ENCODE measurements around the gene IFIH1. TPM values are rescaled to one million over a fixed set of nuclear protein-coding genes. Genes with fewer than 3 reads are reported as not detected.

The IFIH1 gene
- polyA plus RNA-seq, 3 donors, result 4.6 to 8.5 (median 6.0) TPM

DNA sequence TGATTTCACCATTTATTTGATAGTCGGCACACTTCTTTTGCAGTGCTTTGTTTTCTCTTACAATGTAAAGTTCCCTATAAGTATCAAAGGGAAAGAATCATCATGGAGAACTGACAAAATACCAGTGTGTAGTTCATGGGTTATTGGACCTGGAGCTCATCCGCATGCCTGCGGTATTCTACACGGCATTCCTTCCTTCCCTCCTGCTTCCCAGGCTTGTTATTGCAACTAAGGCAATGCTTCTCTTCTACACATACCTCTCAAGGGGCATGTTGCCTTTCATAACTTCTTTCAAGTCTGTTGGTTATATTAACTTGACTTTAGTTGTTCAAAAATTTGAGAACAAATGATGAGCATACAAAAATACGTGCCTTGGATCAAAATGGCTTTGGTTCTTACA is 51.0 kb downstream of the IFIH1 start:
- no peak overlapping the region for H3K27ac ChIP-seq (ENCODE audit: low read depth, low read length)
- WGBS, 3 donors, result 94 to 96% (median 95%) methylated on average over 5 of the region's 5 CpGs

DNA sequence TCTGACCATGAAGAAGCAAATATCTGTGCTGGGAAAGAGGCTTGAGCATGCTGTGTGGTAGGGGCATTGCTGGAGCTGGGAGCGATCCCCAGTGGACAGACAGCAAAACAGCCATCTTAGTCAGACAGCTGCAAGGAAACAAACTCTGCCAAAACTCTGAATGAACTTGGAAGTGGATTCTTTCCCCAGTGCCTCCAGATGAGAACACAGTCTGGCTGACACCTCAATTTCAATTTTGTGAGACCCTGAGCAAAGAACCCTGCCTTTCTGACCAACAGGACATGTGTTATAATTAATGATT is 52.1 kb downstream of the IFIH1 start:
- WGBS, 3 donors, result 74 to 100% (median 90%) methylated on average over 1 of the region's 1 CpG

GRCh38 chr2:162265666-162266459 is 52.6 kb downstream of the IFIH1 start:
- WGBS, 3 donors, result 80 to 91% (median 81%) methylated on average over 7 of the region's 7 CpGs
- H3K27ac ChIP-seq (ENCODE audit: low read depth, low read length), result no peak overlapping the region

More for the DNA sequence above, 52.1 kb downstream of the IFIH1 start:
- H3K27ac ChIP-seq (ENCODE audit: low read depth, low read length), result no peak overlapping the region

DNA sequence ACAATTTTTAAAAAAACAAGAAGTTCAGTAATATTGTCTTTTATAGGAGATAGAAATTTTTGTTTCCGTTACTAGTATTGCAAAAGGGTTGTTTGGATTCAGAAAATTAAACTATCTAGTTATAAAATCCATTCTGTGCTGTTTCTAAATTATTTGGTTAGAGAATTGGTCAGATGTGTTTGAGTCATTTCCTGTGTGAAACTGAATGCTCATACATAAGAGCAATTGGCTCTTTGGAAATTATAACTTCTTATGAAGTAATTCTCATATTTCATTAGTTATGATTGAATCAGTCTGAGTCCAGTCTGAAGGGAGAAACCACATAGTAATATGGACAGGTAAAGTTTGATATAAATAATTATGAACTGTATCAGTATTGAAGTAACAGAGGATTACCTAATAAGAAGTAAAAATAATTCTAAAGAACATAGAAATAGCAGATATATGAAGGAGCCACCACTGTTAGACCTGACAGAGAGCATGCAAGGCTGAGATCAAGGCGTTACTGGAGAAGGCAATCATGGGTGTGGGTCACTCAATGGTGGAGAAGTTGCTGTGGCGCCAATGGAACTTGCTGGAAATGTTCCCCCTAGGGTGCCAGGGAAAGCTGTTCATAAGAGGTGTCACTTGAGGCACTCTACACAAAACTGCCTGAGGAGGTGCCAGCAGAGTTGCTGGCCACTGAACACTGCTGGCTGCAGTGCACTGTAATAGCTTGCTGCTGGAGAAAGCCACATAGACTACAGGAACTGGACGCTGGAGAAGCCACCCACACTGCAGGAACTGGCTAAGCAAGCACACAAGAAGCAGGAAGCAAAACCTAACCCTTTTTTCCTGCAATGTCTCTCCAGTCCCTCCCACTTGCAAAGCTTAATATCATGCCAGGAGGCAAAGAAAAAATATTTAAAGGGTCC is 57.2 kb downstream of the IFIH1 start:
- H3K27ac ChIP-seq (ENCODE audit: low read depth, low read length), result peak overlapping the region; percentile 65
- 38 to 77% (median 42%) methylated on average over 4 of the region's 4 CpGs for WGBS, 3 donors

DNA sequence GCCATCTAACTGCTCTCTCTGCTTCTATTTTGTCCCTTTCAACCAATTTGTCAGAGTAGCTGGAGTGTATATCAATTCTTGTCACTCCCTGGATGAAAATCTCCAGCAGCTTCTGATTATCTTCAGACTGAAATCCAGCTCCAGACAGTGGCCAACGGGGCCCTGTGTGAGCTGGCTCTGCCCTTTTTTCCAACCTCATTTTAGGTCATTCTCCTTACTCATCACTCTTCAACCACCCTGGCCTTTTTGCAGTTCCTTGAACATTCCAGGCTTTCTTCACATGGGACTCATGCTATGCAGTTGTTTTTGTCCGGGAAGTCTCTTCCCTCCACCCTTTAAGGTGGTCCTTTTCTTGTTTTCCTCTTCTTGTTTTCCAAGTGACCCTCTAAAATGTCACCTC is 59.8 kb downstream of the IFIH1 start:
- no peak overlapping the region for H3K27ac ChIP-seq (ENCODE audit: low read depth, low read length)
- 64 to 74% (median 71%) methylated on average over 2 of the region's 2 CpGs for WGBS, 3 donors

- H3K27ac ChIP-seq (ENCODE audit: low read depth, low read length), result no peak overlapping the region
- 88 to 97% (median 93%) methylated on average over 4 of the region's 4 CpGs for WGBS, 3 donors
Observed at GRCh38 chr2:162258169-162258568, 60.3 kb downstream of the IFIH1 start.

- 11 to 37% (median 24%) methylated on average over 1 of the region's 1 CpG for WGBS, 3 donors
- H3K27ac ChIP-seq (ENCODE audit: low read depth, low read length), result no peak overlapping the region
Observed at GRCh38 chr2:162257425-162257824, 61.1 kb downstream of the IFIH1 start.

DNA sequence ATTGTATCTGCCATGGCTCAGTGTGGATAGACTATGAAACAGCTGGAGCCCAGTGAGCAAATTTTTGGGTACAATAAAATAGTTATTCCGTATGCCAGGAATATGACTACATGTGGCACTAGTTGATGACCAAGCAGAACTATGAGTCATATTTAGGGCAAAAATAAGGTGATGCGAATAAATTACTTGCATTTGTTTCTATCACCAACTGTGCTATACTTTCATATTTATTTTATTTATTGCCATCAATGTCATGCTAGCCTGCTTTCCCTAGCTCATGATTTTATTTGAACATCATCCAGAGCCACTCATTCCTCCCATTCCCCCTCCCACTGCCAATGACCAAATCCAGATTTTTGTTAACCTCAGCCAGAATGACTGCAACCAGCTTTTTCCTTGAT is 61.9 kb downstream of the IFIH1 start:
- no peak overlapping the region for H3K27ac ChIP-seq (ENCODE audit: low read depth, low read length)
- 71 to 81% (median 78%) methylated on average over 2 of the region's 2 CpGs for WGBS, 3 donors

GRCh38 chr2:162254236-162254871 is 64.1 kb downstream of the IFIH1 start:
- no peak overlapping the region for H3K27ac ChIP-seq (ENCODE audit: low read depth, low read length)
- WGBS, 3 donors, result 51 to 94% (median 79%) methylated on average over 2 of the region's 2 CpGs

GRCh38 chr2:162253435-162253834 is 65.0 kb downstream of the IFIH1 start:
- no peak overlapping the region for H3K27ac ChIP-seq (ENCODE audit: low read depth, low read length)
- WGBS, 3 donors, result 70 to 82% (median 82%) methylated on average over 3 of the region's 3 CpGs

DNA sequence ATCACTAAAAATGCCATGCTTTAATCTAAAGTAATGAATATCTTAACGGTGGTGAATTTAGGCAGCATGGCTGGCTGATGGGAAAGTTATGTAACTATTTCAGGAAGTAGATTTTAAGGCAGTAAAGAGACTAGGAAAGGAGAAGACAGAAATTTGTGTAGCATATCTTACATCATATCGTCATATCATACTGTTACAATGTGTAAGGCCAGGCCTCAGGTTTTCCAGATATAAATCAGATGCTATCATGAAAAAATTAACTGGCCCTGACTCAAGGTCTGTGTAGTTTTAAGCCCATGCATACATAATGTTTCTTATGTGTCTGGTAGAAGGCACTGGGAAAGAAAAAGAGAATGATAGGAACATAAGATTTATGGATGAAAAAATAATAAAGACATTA is 66.3 kb downstream of the IFIH1 start:
- H3K27ac ChIP-seq (ENCODE audit: low read depth, low read length), result no peak overlapping the region
- WGBS, 3 donors, result 57 to 80% (median 60%) methylated on average over 2 of the region's 2 CpGs

- H3K27ac ChIP-seq (ENCODE audit: low read depth, low read length), result no peak overlapping the region
Observed at GRCh38 chr2:162245781-162246180, 72.7 kb downstream of the IFIH1 start.

GRCh38 chr2:162245061-162245460 is 73.4 kb downstream of the IFIH1 start:
- WGBS, 3 donors, result 70 to 86% (median 79%) methylated on average over 1 of the region's 1 CpG
- H3K27ac ChIP-seq (ENCODE audit: low read depth, low read length), result peak overlapping the region; percentile 34

DNA sequence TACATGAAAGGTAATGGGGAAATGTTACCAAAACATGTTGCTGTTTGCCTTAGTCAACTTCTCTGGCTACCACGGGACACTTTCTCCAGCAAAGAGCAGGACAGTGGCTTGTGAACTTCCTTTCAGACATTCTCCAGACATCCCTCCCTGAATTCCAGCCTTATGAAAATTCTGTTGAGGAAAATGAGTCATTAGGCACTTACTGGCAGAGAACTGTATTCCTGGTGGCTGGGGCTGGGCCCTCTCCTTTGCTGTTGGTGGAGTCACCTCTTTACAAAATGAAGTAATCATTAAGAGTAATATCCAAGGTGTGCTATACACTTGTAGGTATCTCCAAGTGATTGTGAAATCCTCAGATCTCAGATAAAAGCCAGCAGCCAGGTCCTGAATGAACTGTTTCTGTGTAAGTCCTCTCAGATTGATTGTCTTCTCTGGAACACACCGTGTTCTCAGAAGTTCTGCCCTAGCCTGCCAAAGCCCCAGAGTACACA is 73.9 kb downstream of the IFIH1 start:
- H3K27ac ChIP-seq (ENCODE audit: low read depth, low read length), result peak overlapping the region; percentile 34
- WGBS, 3 donors, result 51 to 69% (median 54%) methylated on average over 2 of the region's 2 CpGs

- 78 to 88% (median 81%) methylated on average over 1 of the region's 1 CpG for WGBS, 3 donors
- H3K27ac ChIP-seq (ENCODE audit: low read depth, low read length), result no peak overlapping the region
Observed at GRCh38 chr2:162243715-162244114, 74.8 kb downstream of the IFIH1 start.

DNA sequence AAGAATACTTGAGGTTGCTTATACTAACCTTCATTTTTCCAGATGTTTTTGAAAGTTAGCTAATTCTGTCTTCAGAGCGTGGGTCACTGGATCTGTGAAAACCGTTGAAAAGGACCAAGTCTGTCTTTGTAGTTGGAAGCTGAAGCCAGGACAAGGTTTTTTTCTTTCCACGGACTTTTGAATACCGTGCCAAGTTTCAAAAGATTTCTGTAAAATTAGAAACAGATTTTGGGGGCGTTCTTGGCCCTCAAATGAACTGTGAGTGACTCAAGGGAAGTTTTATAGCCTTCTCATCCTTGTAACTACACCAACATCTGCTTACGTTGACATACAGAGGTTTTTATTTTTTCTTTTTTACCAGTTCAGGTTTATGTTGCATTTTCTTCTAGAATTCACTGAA is 75.2 kb downstream of the IFIH1 start, which contains the start of gene FAP:
Gene FAP (minus strand): TSS at position 152 of the 400 bp plus-strand sequence. CDS start 118 bp downstream, at position 34.
- 47 to 69% (median 52%) methylated on average over 6 of the region's 6 CpGs for WGBS, 3 donors
- no peak within 1 kb of the TSS for H3K27ac ChIP-seq (ENCODE audit: low read depth, low read length)

DNA sequence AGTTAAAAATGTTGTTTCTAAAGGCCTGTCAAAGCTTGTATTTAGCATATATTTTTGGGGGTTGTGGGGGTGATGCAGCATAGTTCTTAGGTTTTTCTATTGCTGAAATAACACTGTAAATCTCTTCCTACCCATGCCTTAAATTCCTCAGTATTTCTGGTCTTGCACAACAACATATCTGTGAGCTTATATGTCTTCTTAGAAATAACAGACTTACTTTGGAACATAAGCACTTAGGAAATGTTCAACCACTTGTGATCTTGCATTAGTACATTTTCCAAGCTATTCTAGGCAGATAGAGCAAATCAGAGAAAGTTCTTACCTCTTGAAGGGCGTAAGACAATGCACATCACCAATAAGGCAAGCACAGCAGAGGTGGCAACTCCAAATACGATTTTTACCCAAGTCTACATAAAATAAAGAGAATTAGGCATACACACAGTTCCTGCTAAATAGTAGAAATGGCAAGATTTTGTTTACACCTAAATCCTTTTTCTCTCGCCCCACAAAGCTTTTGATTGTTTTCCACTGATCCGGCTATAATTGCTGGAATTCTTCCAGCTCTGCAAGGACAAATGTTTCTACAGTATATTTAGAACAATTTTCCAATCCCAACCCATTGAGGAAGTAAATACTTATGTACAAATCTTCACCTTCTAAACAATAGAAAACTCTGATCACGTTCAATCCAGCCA is 75.8 kb downstream of the IFIH1 start:
- 44 to 58% (median 47%) methylated on average over 5 of the region's 5 CpGs for WGBS, 3 donors

GRCh38 chr2:162241571-162241970 is 76.9 kb downstream of the IFIH1 start:
- H3K27ac ChIP-seq (ENCODE audit: low read depth, low read length), result no peak overlapping the region
- WGBS, 3 donors, result 49 to 89% (median 87%) methylated on average over 1 of the region's 1 CpG

More for the DNA sequence above, 75.8 kb downstream of the IFIH1 start:
- H3K27ac ChIP-seq (ENCODE audit: low read depth, low read length), result no peak overlapping the region

Data from adipose tissue (tissue), 3 donors.